GM23338 (cell line): ENCODE data around the gene MAST3. TPM values are rescaled to one million over a fixed set of nuclear protein-coding genes. Genes with fewer than 3 reads are reported as not detected.

Experiments
- ATAC-seq: fragments of 200-7000 bp; cut with Tn5 transposase; 3 replicates; pipeline ENCODE4 v1.9.1; 2020
- DNase-seq: peaks from one replicate; pipeline ENCODE4 v3.0.0-alpha.2; 2015; ENCODE audit warnings: low spot score
- H2AFZ ChIP-seq: fragments of 200-600 bp; sonication (generic); 2 replicates; pipeline ENCODE4 v1.8.0; 2016; ENCODE audit warnings: antibody characterized with exemption, mild to moderate bottlenecking, moderate library complexity
- H3F3A ChIP-seq: fragments of 200-600 bp; sonication (generic); replicated peaks from 2 replicates; pipeline ENCODE4 v1.8.0; 2017; ENCODE audit warnings: antibody characterized with exemption, mixed run types, low read depth
- H3K27ac ChIP-seq: fragments of 200-600 bp; sonication (generic); 2 replicates; pipeline ENCODE4 v1.6.1; 2016; ENCODE audit warnings: low read depth
- H3K27me3 ChIP-seq: fragments of 200-600 bp; sonication (generic); 2 replicates; pipeline ENCODE4 v1.8.0; 2016; ENCODE audit warnings: mild to moderate bottlenecking, mixed run types, moderate library complexity; ENCODE audit not compliant: insufficient read depth
- H3K36me3 ChIP-seq: fragments of 200-600 bp; sonication (generic); 2 replicates; pipeline ENCODE4 v1.8.0; 2016; ENCODE audit warnings: mild to moderate bottlenecking; ENCODE audit not compliant: insufficient read depth
- H3K4me1 ChIP-seq: fragments of 200-600 bp; sonication (generic); 2 replicates; pipeline ENCODE4 v1.8.0; 2016; ENCODE audit warnings: mild to moderate bottlenecking, moderate library complexity; ENCODE audit not compliant: insufficient read depth
- H3K4me2 ChIP-seq: fragments of 200-600 bp; sonication (generic); 2 replicates; pipeline ENCODE4 v1.7.1; 2017; ENCODE audit warnings: mixed run types
- H3K4me3 ChIP-seq: fragments of 200-600 bp; sonication (generic); 2 replicates; pipeline ENCODE4 v1.6.1; 2016; ENCODE audit warnings: mixed run types
- H3K79me2 ChIP-seq: fragments of 200-600 bp; sonication (generic); replicated peaks from 2 replicates; pipeline ENCODE4 v1.8.0; 2017; ENCODE audit warnings: mild to moderate bottlenecking; ENCODE audit not compliant: insufficient read depth
- H3K9me2 ChIP-seq: fragments of 200-600 bp; sonication (generic); 2 replicates; pipeline ENCODE4 v1.8.0; 2017; ENCODE audit not compliant: insufficient read depth
- H4K20me1 ChIP-seq: fragments of 200-600 bp; sonication (generic); replicated peaks from 2 replicates; pipeline ENCODE4 v1.8.0; 2017; ENCODE audit warnings: mild to moderate bottlenecking; ENCODE audit not compliant: insufficient read depth
- H3K27ac Mint-ChIP-seq: 2 replicates; pipeline ENCODE4 v1.8.0; 2020; ENCODE audit warnings: inconsistent platforms, mild to moderate bottlenecking, moderate library complexity, mixed read lengths
- H3K27me3 Mint-ChIP-seq: 3 replicates; pipeline ENCODE4 v1.8.0; 2022; ENCODE audit warnings: low read depth, mild to moderate bottlenecking, moderate library complexity, mixed read lengths, inconsistent platforms; ENCODE audit not compliant: insufficient read depth, poor library complexity
- H3K36me3 Mint-ChIP-seq: 3 replicates; pipeline ENCODE4 v1.8.0; 2021; ENCODE audit warnings: low read depth, mild to moderate bottlenecking, inconsistent platforms, moderate library complexity, mixed read lengths
- H3K4me1 Mint-ChIP-seq: 3 replicates; pipeline ENCODE4 v1.8.0; 2020; ENCODE audit warnings: mild to moderate bottlenecking, inconsistent platforms, mixed read lengths
- H3K4me3 Mint-ChIP-seq: 3 replicates; pipeline ENCODE4 v1.8.0; 2021; ENCODE audit warnings: moderate library complexity, mild to moderate bottlenecking, inconsistent platforms, mixed read lengths
- H3K9me3 Mint-ChIP-seq: 3 replicates; pipeline ENCODE4 v1.8.0; 2020; ENCODE audit warnings: moderate library complexity, mild to moderate bottlenecking, inconsistent platforms, mixed read lengths
- CREB1 ChIP-seq: fragments of 250-450 bp; sonication (Bioruptor Pico); IDR thresholded peaks from 2 replicates; pipeline ENCODE4 v1.5.0; 2020; ENCODE audit warnings: low read depth, mild to moderate bottlenecking, moderate library complexity
- ETS1 ChIP-seq: IDR thresholded peaks from 2 replicates; pipeline ENCODE4 v1.6.1; 2016; ENCODE audit warnings: antibody characterized with exemption
- EZH2 ChIP-seq: fragments of 200-600 bp; sonication (generic); IDR thresholded peaks from one replicate; pipeline ENCODE4 v1.8.0; 2017; ENCODE audit warnings: antibody characterized with exemption, mild to moderate bottlenecking, low read depth; ENCODE audit not compliant: unreplicated experiment
- JUNB ChIP-seq: IDR thresholded peaks from one replicate; pipeline ENCODE4 v1.6.1; 2016; ENCODE audit warnings: antibody characterized with exemption; ENCODE audit not compliant: unreplicated experiment
- POLR2AphosphoS5 ChIP-seq: IDR thresholded peaks from 2 replicates; pipeline ENCODE4 v1.6.1; 2016; ENCODE audit warnings: antibody characterized with exemption, low read depth
- REST ChIP-seq: IDR thresholded peaks from one replicate; pipeline ENCODE4 v1.6.1; 2018; ENCODE audit warnings: antibody characterized with exemption; ENCODE audit not compliant: unreplicated experiment
- ZNF331 ChIP-seq: fragments of 250-450 bp; sonication (Bioruptor Pico); IDR thresholded peaks from 2 replicates; pipeline ENCODE4 v1.5.0; 2020; ENCODE audit warnings: low read depth, mild to moderate bottlenecking, moderate library complexity
- polyA plus RNA-seq: library from polyadenylated mRNA; unstranded; fragments of >200 nt; fragmentation: Nextera tagmentation; extraction: Ambion mirVana; gene quantifications from 2 replicates; pipeline ENCODE4 v1.2.1, GENCODE V29; 2016
- total RNA-seq: library from RNA; depleted of rRNA; stranded (reverse); fragments of >200 nt; shearing (Covaris generic); gene quantifications from 2 replicates; pipeline ENCODE4 v1.2.3, GENCODE V29; 2014

MAST3 gene
- total and polyA plus RNA-seq, 2 experiments from 2014 or later: 5.6 to 8.8 TPM

GRCh38 chr19:18152817-18153555, 55.4 kb downstream of the MAST3 start, which contains the start of gene PIK3R2:
TSS of gene PIK3R2 (plus strand) at chr19:18153163. CDS start at chr19:18155880, 2,717 bp downstream.
- no peaks in the 10 kb centered on the region for H3K36me3 ChIP-seq
- ATAC-seq: peak; percentile 82

GRCh38 chr19:18153556-18154134, 56.1 kb downstream of the MAST3 start:
- H3K27ac Mint-ChIP-seq: peak overlapping the region; percentile 2; the same call in 1 of the 2 replicates
- no peaks in the 10 kb centered on the region for H3K36me3 ChIP-seq
- H3K4me1 ChIP-seq: peaks cover 16% of the 10 kb centered on the region; the same call in 1 of the 2 replicates
- H3K4me1 Mint-ChIP-seq: peaks cover 18% of the 10 kb centered on the region
- no peaks in the 10 kb centered on the region for H3K27me3 ChIP-seq
- H3K4me2 ChIP-seq: peak overlapping the region; percentile 98
- peak overlapping the region; percentile 55 for H3K4me3 ChIP-seq
- ATAC-seq (peak; percentile 1), DNase-seq (peak; percentile 31)
- H3K27me3 Mint-ChIP-seq: peaks cover 8% of the 10 kb centered on the region
- no peaks in the 10 kb centered on the region for H3K9me3 Mint-ChIP-seq
- H3K9me2 ChIP-seq: no peaks in the 10 kb centered on the region
- 0 out of 2 replicates have a peak overlapping the region, but pooled peaks have one; percentile 32 for H2AFZ ChIP-seq
- H3K79me2 ChIP-seq: peaks cover 7% of the 10 kb centered on the region
- peaks cover 15% of the 10 kb centered on the region for H3F3A ChIP-seq
- peak overlapping the region; percentile 85 for H3K4me3 Mint-ChIP-seq
- H4K20me1 ChIP-seq: peaks cover 9% of the 10 kb centered on the region
- peaks cover 4% of the 10 kb centered on the region for H3K36me3 Mint-ChIP-seq
- 0 out of 2 replicates have a peak overlapping the region, but pooled peaks have one; percentile 55 for H3K27ac ChIP-seq
- no peak for TF ChIP-seq JUNB
- 0 out of 2 replicates have a peak, but pooled peaks have one; percentile 8 for TF ChIP-seq ETS1
- no peak for TF ChIP-seq CREB1 (CRISPR knock-in tag)
- TF ChIP-seq ZNF331: no peak
- TF ChIP-seq REST: no peak
- no peak for TF ChIP-seq EZH2

More at GRCh38 chr19:18152817-18153555, 55.4 kb downstream of the MAST3 start, which contains the start of gene PIK3R2:
- Histone ChIP-seq H3K4me1 (peaks cover 15% of the 10 kb centered on the region; the same call in 1 of the 2 replicates), H3K27ac (peak within 1 kb of the TSS; percentile 91), H2AFZ (0 out of 2 replicates have a peak within 1 kb of the TSS, but pooled peaks have one; percentile 32), H3F3A (peaks cover 15% of the 10 kb centered on the region), H3K9me2 (no peaks in the 10 kb centered on the region), H3K4me2 (peak within 1 kb of the TSS; percentile 98), H3K27me3 (no peaks in the 10 kb centered on the region), H3K79me2 (peaks cover 7% of the 10 kb centered on the region), H4K20me1 (peaks cover 9% of the 10 kb centered on the region), H3K4me3 (peak within 1 kb of the TSS; percentile 55)
- DNase-seq: peak; percentile 100
- peaks cover 8% of the 10 kb centered on the region for H3K27me3 Mint-ChIP-seq
- no peaks in the 10 kb centered on the region for H3K9me3 Mint-ChIP-seq
- H3K27ac Mint-ChIP-seq: peak within 1 kb of the TSS; percentile 99
- TF ChIP-seq JUNB (no peak), POLR2AphosphoS5 (peak; percentile 69), ETS1 (0 out of 2 replicates have a peak, but pooled peaks have one; percentile 8)
- H3K4me1 Mint-ChIP-seq: peaks cover 18% of the 10 kb centered on the region
- peak within 1 kb of the TSS; percentile 85 for H3K4me3 Mint-ChIP-seq
- H3K36me3 Mint-ChIP-seq: peaks cover 4% of the 10 kb centered on the region
